MCF 10A (cell line): ENCODE measurements around the gene GAB4. TPM values are rescaled to one million over a fixed set of nuclear protein-coding genes. Genes with fewer than 3 reads are reported as not detected.

Source experiments
- BruUV-seq: library from RNA; stranded (reverse); fragments of 400-500 nt; replicated peaks from 2 replicates; lab custom pipeline; 2021; lab: Mats Ljungman, UMichigan
- CTCF ChIA-PET: fragments of 300-600 bp; sonication (Branson Sonifier 250); formaldehyde crosslinking; extraction: SDS; loops from one replicate; lab custom pipeline; 2021; ENCODE audit warnings: antibody characterized with exemption, inconsistent platforms; lab: Yijun Ruan, JAX
- POLR2A ChIA-PET: fragments of 300-600, 350-650 bp; sonication (Branson Sonifier 250); formaldehyde crosslinking; extraction: SDS; loops from one replicate; lab custom pipeline; 2020; ENCODE audit warnings: antibody characterized with exemption, inconsistent platforms; lab: Yijun Ruan, JAX
- DNase-seq: peaks from one replicate; pipeline ENCODE4 v3.0.0-alpha.2; 2018; ENCODE audit not compliant: unreplicated experiment
- H3K27ac Mint-ChIP-seq: one replicate; pipeline ENCODE4 v1.8.0; 2022; ENCODE audit warnings: mild to moderate bottlenecking, low read depth, mixed read lengths; ENCODE audit not compliant: unreplicated experiment
- H3K27me3 Mint-ChIP-seq: one replicate; pipeline ENCODE4 v1.8.0; 2022; ENCODE audit warnings: mixed read lengths; ENCODE audit not compliant: insufficient read depth, unreplicated experiment
- H3K36me3 Mint-ChIP-seq: one replicate; pipeline ENCODE4 v1.8.0; 2022; ENCODE audit warnings: mild to moderate bottlenecking, moderate library complexity, mixed read lengths; ENCODE audit not compliant: insufficient read depth, unreplicated experiment
- H3K4me1 Mint-ChIP-seq: one replicate; pipeline ENCODE4 v1.8.0; 2022; ENCODE audit warnings: mixed read lengths; ENCODE audit not compliant: insufficient read depth, unreplicated experiment
- H3K4me3 Mint-ChIP-seq: one replicate; pipeline ENCODE4 v1.8.0; 2022; ENCODE audit warnings: mild to moderate bottlenecking, moderate library complexity, mixed read lengths; ENCODE audit not compliant: unreplicated experiment
- H3K9me3 Mint-ChIP-seq: one replicate; pipeline ENCODE4 v1.8.0; 2022; ENCODE audit warnings: mixed read lengths; ENCODE audit not compliant: unreplicated experiment
- intact Hi-C: fragments of 100-400 bp; cut with micrococcal nuclease; formaldehyde crosslinking; loops from 2 replicates; pipeline ENCODE4 v1.14.1; 2022
- total RNA-seq: library from RNA; stranded (reverse); gene quantifications from 2 replicates; pipeline ENCODE4 v1.2.3, GENCODE V29; 2022
- TF ChIP-seq, protein P1 (sequence below): fragments of 200-600 bp; IDR thresholded peaks from one replicate; pipeline ENCODE4 v1.8.0; 2022; ENCODE audit warnings: antibody characterized with exemption, mild to moderate bottlenecking; ENCODE audit not compliant: unreplicated experiment

GAB4 gene
- total RNA-seq, 1 experiment from 2014 or later, result not detected

- TF ChIP-seq, protein P1, sequence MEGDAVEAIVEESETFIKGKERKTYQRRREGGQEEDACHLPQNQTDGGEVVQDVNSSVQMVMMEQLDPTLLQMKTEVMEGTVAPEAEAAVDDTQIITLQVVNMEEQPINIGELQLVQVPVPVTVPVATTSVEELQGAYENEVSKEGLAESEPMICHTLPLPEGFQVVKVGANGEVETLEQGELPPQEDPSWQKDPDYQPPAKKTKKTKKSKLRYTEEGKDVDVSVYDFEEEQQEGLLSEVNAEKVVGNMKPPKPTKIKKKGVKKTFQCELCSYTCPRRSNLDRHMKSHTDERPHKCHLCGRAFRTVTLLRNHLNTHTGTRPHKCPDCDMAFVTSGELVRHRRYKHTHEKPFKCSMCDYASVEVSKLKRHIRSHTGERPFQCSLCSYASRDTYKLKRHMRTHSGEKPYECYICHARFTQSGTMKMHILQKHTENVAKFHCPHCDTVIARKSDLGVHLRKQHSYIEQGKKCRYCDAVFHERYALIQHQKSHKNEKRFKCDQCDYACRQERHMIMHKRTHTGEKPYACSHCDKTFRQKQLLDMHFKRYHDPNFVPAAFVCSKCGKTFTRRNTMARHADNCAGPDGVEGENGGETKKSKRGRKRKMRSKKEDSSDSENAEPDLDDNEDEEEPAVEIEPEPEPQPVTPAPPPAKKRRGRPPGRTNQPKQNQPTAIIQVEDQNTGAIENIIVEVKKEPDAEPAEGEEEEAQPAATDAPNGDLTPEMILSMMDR, result no peak
- intact Hi-C loops, result no loop called here
- ChIA-PET POLR2A (no interaction called here), CTCF (interaction anchor here (1.1 kb wide), 1 partner anchor 184 kb away, joined by 3 read pairs; no protein-coding TSS in a partner anchor)
- no peak for DNase-seq
- H3K4me3 Mint-ChIP-seq, result no peak overlapping the region
- H3K27me3 Mint-ChIP-seq, result no peaks in the 10 kb centered on the region
- no peaks in the 10 kb centered on the region for H3K4me1 Mint-ChIP-seq
- H3K36me3 Mint-ChIP-seq, result no peaks in the 10 kb centered on the region
- H3K27ac Mint-ChIP-seq, result no peak overlapping the region
- no peaks in the 10 kb centered on the region for H3K9me3 Mint-ChIP-seq
- BruUV-seq, result no TSS peak
Observed at GRCh38 chr22:16959345-16959930, 48.6 kb downstream of the GAB4 start.

GRCh38 chr22:16958475-16958874 lies 49.5 kb downstream of the GAB4 start:
- no TSS peak for BruUV-seq
- ChIA-PET CTCF (no interaction called here), POLR2A (no interaction called here)
- TF ChIP-seq, protein P1, result no peak
- H3K27me3 Mint-ChIP-seq, result no peaks in the 10 kb centered on the region
- H3K36me3 Mint-ChIP-seq, result no peaks in the 10 kb centered on the region
- no peak for DNase-seq
- no peaks in the 10 kb centered on the region for H3K4me1 Mint-ChIP-seq
- no peak overlapping the region for H3K4me3 Mint-ChIP-seq
- H3K9me3 Mint-ChIP-seq, result no peaks in the 10 kb centered on the region
- intact Hi-C loops, result no loop called here
- H3K27ac Mint-ChIP-seq, result no peak overlapping the region

- Mint-ChIP-seq H3K4me3 (no peak overlapping the region), H3K36me3 (no peaks in the 10 kb centered on the region), H3K4me1 (no peaks in the 10 kb centered on the region), H3K9me3 (no peaks in the 10 kb centered on the region), H3K27me3 (no peaks in the 10 kb centered on the region), H3K27ac (no peak overlapping the region)
- ChIA-PET POLR2A (no interaction called here), CTCF (no interaction called here)
- TF ChIP-seq, protein P1, result no peak
- BruUV-seq, result no TSS peak
- no peak for DNase-seq
- intact Hi-C loops, result no loop called here
Observed at GRCh38 chr22:16957781-16958180, 50.2 kb downstream of the GAB4 start.

GRCh38 chr22:16956290-16956689 lies 51.7 kb downstream of the GAB4 start:
- BruUV-seq, result no TSS peak
- Mint-ChIP-seq H3K27me3 (no peaks in the 10 kb centered on the region), H3K9me3 (no peaks in the 10 kb centered on the region), H3K4me1 (no peaks in the 10 kb centered on the region), H3K36me3 (no peaks in the 10 kb centered on the region), H3K27ac (no peak overlapping the region), H3K4me3 (no peak overlapping the region)
- no peak for DNase-seq
- TF ChIP-seq, protein P1, result no peak
- intact Hi-C loops, result no loop called here
- ChIA-PET POLR2A (no interaction called here), CTCF (no interaction called here)
